GM18520 (cell line): ENCODE results near the gene DBF4.
"Not testable (repeated sequence)": the region's sequence is repeated elsewhere in the genome, so short reads cannot be mapped to it uniquely, and the experiment has no call there.

ENCODE experiments used
- ATAC-seq: cut with Tn5 transposase; IDR thresholded peaks from one replicate; pipeline ENCODE4 v1.9.1; 2021; ENCODE audit not compliant: unreplicated experiment

Gene DBF4

DNA sequence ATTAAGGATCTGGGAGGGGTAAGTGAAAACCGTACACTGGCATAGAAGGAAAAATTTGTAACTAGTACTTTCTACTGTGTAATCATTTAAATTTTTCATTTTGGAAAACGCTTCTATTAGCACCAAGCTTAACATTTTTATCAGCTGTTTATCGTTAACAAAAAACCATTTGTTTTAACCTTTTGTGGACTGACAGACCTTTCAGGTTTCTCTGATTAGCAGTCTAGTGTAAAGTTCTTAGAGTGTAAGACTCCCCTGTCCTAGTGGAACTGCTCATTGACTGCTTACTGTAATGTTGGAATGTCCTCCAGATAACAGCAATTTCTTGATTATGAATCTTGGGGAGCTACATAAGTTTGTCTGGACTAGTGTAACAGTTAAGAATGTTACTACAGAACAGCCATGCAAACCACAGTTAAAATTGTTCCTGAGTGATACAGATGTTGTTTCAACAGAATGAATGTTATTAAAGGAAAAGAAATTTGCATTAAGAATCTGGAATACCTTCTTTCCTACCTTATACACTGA lies 2.0 kb downstream of the DBF4 start:
- ATAC-seq = no peak

DNA sequence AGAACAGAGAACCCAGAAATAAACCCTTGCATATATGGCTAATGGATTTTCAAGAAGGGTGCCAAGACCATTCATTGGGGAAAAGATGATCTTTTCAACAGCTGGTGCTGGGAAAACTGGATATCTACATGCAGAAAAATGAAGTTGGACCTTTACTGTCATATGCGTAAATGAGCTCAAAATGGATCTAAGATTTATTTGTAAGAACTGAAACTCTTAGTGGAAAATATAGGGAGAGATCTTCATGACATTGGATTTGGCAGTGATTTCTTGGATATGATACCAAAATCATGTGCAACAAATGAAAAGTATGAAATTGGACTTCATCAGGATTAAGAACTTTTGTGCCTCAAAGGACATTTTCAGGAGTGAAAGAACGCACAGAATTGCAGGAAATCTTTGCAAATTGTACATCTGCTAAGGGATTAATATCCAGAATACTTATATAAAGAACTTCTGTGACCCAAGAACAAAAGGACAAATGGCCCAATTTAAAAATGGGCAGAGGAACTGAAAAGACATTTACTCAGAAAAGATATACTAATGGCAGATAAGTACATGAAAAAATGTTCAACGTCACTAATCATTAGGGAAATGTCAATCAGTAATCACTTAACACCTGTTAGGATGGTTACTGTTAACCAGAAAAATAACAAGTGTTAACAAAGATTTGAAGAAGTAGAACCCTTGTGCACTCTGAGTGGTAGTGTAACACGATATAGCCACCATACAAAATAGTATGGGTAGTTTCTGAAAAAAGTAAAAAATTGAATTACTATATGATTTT lies 6.1 kb downstream of the DBF4 start:
- ATAC-seq = no peak

DNA sequence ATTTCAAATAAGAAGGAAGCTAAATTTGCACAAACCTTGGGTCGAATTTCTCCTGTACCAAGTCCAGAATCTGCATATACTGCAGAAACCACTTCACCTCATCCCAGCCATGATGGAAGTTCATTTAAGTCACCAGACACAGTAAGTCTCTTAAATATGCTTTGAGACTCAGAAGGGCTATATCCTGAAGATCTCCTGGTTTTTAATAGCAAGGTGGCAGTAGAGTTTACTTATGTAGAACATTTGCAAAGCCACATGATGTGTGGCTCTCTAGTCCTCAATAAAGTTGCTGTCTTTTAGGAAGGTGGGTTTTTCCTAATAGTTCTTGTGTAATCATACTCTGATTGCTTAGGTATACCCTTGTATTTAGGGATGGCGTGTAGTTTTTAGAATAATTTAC lies 8.7 kb downstream of the DBF4 start:
- no peak for ATAC-seq

DNA sequence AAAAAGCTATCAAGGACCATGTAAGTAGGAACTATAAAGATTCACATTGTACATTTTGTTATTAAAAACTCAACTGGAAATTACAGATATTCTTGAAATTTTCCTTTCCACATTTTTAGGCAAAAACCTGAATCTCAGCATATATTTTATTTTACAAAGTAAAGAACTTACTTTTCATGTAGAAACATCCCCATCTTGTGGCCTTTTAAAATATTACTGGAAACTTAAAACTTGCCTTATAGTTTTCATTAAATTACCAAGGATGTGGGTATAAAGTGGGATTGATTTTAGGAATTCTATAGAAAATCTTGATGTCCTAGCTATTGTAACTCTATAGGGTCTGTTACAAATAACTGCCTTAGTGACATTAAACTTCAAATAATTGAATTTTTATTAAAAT lies 10.6 kb downstream of the DBF4 start:
- no peak for ATAC-seq

DNA sequence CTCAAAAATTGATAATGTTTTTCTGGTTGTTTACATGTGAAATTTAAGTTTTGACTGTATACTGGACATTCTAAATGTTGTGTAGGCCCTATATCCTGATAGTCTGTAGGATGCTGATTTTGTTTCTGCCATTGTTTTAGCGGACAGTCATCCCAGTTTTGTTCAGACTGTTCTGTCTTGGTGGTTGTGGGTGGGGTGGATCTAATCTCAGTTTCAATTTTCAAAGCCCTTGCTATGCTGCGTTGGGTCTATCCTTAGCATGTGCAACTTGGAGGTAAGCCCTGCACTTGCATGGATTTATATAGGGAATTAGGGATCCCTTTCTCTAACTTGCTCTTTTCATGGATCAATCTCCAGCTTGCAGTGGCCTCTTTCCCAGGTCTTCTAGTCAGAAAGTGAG lies 19.1 kb downstream of the DBF4 start:
- ATAC-seq = no peak

DNA sequence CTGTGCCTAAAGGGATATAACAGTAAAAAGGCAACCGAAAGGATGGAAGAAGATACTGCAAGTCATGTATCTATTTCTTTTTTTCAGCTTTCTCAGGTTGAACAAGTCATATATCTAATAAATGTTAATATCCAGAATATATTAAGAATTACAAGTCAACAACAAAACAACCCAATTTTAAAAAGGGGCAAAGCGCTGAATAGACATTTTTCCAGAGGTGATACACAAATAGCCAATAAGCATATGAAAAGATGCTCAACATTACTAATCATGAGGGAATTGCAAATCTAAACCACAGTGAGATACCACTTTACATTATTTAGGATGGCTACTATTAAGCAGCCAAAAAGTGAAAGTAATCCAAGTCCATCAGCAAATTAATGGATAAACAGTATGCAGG lies 23.0 kb downstream of the DBF4 start:
- no peak for ATAC-seq

DNA sequence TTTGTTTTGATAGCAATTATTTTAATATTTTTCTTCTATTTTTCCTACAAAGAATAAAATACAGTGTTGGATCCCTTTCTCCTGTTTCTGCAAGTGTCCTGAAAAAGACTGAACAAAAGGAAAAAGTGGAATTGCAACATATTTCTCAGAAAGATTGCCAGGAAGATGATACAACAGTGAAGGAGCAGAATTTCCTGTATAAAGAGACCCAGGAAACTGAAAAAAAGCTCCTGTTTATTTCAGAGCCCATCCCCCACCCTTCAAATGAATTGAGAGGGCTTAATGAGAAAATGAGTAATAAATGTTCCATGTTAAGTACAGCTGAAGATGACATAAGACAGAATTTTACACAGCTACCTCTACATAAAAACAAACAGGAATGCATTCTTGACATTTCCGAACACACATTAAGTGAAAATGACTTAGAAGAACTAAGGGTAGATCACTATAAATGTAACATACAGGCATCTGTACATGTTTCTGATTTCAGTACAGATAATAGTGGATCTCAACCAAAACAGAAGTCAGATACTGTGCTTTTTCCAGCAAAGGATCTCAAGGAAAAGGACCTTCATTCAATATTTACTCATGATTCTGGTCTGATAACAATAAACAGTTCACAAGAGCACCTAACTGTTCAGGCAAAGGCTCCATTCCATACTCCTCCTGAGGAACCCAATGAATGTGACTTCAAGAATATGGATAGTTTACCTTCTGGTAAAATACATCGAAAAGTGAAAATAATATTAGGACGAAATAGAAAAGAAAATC lies 31.0 kb downstream of the DBF4 start:
- ATAC-seq = not testable (repeated sequence)

DNA sequence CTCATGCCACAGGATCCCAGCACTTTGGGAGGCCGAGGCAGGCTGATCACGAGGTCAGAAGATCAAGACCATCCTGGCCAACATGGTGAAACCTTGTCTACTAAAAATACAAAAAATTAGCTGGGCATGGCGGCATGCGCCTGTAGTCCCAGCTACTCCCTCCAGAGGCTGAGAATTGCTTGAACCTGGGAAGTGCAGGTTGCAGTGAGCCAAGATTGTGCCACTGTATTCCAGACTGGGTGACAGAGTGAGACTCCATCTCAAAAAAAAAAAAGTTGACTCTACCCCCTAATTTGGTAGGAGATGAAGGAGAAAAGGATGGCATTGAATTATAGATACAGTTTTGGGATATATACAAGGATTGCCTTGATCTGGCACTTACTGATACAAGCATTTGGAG lies 32.5 kb downstream of the DBF4 start:
- not testable (repeated sequence) for ATAC-seq

DNA sequence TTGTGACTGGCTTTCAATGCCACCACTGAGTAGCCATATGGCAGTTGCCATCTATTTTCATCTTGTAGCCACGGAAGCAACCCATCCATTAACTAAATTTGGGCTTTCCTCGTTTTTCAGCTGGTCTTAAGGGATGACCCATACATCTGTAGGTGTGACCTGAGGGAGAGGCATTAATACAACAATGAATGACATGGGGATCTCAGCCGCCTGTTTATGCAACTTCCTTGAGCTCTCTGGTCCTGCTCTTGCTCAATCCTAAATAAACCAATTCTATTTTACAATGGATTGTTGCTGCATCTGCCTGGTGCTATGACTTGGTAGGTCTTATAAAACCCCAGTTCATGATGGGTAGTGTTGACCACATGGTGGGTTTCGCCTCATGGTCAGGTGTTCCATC lies 35.8 kb downstream of the DBF4 start:
- no peak for ATAC-seq

DNA sequence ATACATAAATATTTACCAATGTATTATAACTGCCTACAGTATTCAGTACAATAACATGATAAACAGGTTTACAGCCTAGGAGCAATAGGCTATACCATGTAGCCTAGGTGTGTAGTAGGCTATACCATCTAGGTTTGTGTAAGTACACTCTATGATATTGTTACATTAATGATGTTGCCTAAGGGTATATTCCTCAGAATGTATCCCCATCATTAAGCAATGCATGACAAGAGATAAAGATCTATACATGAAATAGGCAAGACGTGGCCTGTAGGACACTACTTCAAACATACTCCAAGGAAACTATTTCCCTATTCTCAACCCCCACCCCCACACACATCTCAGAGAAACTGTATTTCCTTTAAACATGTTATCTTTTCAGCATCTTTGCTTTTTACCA lies 42.4 kb downstream of the DBF4 start:
- ATAC-seq = no peak

DNA sequence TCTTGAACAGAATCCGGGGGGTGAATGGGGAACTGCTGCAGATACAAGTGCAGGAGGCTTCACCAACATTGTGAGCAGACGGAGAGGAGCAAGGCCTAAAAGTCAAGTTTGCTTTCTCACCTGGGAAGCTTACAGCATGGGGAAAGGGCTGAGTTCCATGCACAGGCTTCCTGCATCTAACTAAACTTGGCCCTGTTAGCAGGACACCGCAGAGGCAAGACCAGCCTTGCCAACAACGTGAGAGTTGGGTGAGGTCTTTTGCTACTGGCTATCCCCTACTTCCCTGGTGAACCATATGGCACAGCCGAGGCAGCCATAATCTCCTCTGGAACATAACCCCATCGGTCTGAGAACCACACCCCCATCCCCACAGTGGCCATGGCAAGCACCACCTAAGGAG lies 43.6 kb downstream of the DBF4 start:
- no peak for ATAC-seq

DNA sequence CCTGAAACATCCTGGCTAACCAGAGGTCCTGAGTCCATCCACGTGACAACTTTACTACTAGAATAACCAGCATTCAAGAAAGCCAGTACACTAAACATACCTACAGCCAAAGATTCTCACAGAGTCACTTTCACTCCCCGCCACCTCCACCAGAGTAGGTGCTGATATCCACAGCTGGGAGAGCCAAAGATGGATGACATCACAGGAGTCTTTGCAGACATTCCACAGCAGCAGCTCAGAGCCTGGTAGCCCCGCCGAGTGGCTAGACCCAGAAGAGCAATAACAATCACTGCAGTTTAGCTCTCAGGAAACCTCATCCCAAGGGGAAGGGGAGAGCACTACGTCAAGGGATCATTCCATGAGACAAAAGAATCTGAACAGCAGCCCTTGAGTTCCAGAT lies 44.3 kb downstream of the DBF4 start:
- no peak for ATAC-seq

DNA sequence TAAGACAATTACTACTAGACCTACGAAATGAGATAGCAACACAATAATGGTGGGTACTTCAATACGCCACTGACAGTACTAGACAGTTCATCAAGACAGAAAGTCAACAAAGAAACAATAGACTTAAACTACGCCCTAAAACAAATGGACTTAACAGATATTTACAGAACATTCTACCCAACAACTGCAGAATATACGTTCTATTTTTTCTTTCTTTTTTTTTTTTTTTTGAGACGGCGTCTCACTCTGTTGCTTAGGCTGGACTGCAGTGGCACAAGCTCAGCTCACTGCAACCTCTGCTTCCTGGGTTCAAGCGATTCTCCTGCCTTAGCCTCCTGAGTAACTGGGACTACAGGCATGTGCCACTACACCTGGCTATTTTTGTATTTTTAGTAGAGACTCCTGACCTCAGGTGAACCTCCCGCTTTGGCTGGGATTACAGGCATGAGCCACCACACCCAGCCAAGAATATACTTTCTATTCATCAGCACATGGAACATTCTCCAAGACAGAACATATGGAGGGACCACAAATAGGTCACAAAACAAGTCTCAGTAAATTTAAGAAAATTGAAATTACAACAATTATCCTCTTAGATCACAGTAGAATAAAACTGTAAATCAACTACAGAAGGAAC lies 46.6 kb downstream of the DBF4 start:
- ATAC-seq = not testable (repeated sequence)

DNA sequence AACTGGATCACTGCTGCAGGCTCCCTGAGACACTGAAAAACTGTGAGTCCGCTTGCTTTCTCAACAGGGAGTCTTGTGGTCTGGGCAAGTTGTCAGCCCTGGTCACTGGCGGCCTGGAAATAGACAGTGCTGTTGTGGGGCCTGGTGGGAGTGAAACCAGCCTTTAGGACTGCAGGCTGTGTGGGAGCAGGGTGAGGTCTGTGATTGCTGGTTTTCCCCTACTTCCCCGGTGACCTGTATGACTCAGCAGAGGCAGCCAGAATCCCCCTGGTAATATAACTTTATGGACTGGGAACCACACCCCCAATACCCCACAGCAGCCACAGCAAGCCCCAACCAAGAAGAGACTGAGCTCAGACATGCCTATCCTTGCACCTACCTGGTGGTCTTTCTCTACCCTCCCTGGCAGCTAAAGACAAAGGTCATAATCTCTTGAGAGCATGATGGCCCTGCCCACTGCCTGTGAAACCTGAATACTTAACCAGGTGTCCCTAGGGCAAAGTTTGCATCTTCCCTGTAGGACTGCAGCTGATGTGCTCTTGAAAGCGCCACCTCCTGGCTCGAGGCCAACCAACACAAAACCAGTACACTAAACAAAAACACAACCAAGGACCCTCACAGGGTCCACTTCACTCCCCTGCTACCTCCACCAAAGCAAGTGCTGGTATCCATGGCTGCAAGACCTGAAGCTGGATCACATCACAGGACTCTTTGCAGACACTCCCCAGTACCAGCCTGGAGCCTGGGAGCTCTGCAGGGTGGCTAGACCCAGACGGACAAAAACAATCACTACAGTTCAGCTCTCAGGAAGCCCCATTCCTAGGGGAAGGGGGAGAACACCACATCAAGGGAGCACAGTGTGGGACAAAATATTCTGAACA lies 50.5 kb downstream of the DBF4 start:
- peak; percentile 95 for ATAC-seq

DNA sequence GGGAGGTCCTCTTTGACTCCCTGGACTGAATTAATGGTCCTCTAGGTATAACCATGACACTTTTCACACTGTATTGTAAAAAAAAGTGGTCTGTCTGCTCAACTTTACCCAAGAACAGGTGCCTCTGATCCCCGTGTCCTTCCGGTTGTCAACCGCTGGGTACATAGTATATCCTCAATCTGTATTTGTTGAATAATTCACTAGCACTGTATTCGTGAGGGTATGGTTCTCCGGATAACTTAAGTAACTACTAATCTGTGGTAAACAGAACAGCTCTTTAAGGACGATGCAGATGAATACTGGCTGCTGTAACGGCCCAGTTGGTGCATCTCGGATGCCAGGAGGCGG lies 57.3 kb downstream of the DBF4 start:
- ATAC-seq = no peak

DNA sequence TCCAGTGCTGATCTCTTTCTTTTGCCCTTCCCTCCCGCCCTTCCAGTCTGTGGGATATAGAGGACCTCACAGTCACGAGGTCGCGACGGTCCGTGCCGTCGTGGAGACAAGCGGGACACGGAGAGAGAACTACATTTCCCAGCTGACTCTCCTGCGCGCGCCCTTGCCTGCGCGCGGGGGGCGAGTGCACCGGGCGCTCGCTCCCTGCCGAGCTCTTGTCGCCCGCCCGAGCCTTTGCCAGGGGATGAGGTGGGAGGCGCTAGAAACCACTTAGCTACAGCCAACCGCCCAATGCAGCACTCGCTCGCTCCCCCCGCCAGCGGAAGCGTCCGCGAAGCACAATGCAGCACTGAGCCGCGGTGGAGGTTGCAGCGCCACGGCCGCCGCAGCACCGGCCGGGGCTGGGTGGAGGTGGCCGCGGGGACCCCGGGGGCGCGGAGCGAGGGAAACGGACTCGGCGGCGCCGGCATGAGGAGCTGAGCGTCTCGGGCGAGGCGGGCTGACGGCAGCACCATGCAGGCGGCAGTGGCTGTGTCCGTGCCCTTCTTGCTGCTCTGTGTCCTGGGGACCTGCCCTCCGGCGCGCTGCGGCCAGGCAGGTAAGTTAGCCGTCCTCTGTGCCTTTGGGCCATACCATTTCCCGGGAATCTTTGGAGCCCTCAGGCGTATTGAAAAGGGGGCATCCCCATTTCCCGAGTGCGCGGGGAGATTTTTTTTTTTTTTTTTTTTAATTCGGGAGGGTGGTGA lies 57.8 kb downstream of the DBF4 start, which contains the start of gene ADAM22:
ADAM22 (plus strand) TSS at position 299 of the 746 bp plus-strand sequence; CDS start at position 514, 215 bp downstream.
- ATAC-seq = peak; percentile 96

DNA sequence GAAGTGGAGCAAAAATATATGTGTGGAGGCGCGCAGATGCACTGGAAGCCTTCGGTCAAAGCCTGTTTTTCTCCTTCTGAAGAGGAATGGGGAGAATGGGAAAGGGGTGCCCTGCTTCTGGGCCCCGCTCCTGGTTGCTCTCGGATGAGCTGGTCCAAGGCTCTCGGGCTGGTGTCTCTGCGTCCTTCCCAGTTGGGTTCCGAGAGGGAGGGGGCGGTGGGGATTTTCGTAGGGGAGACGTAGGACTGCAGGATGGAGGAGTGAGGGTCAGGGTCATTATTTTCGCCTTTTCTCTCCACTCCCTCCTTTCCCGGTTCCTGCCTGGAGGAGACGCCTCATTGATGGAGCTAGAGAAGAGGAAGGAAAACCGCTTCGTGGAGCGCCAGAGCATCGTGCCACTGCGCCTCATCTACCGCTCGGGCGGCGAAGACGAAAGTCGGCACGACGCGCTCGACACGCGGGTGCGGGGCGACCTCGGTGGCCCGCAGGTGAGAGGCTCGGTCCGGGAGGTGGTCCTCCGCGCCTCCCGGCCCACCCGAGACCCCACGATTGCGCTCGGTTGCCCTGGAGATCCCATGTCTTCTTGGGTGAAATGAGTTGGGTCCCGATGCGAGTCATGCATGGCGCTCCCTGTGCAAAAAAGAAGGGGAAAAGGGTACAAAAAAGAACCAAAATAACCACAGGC lies 58.5 kb downstream of the DBF4 start:
- no peak for ATAC-seq

DNA sequence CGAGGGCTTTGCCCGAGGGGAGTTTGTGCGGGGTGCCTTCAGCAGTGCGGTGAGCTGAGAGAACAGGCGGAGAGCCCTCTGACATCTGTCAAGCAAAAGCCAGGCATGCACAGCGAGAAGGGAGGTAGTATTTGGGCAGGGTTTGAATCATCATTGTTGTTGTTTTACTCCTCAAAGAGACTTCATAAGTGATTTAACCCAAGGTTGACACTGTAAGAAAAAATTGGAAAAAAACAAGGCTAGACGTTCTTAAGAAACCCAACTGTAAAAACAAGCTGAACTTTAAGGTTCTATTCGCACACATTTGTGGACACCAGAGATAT lies 59.1 kb downstream of the DBF4 start:
- no peak for ATAC-seq

DNA sequence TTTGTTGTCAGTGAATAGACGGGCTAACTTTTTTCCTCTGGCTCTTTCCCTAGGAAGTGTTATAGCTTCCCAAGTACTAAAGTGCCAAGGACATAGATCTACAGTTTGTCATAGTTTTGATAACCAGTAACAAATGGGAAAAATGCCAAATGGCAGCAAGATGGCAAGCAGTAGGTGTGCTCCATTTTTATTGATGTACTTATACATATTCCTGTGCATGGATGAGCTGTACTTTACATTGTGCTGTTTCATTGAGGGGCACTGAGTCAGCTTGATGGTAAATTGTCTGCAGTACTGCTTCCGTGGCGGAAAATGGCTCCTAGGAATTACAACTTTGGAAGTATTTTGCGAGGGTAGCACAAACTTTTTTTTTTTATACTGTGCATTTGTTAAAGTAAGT lies 64.8 kb downstream of the DBF4 start:
- ATAC-seq = no peak

DNA sequence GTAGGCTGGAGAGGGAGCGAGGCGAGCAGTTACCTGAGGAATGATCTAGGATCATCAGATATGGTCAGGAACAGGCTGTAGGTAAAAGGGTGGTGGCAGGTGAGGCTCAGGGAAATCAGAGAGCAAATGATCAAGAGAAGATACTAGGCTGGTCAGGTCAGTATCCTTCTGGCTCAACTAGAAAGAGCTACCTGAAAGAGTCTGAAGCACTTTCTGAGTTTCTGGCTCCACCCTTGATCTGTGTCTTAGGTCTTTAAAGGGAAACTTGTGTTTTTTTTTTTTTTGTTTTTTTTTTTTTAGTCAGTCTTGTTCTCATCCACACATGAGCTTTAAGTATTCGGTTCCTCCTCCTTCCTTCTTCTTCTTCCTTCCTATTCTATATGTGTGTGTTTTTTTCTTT lies 68.3 kb downstream of the DBF4 start:
- no peak for ATAC-seq
